HG02938 (cell line): ENCODE data around the gene SMIM27.
"Not testable (repeated sequence)": the region's sequence is repeated elsewhere in the genome, so short reads cannot be mapped to it uniquely, and the experiment has no call there.

Source experiments
- ATAC-seq: cut with Tn5 transposase; IDR thresholded peaks from one replicate; pipeline ENCODE4 v1.9.1; 2021; ENCODE audit warnings: mild to moderate bottlenecking, moderate library complexity; ENCODE audit not compliant: unreplicated experiment

SMIM27 gene

DNA sequence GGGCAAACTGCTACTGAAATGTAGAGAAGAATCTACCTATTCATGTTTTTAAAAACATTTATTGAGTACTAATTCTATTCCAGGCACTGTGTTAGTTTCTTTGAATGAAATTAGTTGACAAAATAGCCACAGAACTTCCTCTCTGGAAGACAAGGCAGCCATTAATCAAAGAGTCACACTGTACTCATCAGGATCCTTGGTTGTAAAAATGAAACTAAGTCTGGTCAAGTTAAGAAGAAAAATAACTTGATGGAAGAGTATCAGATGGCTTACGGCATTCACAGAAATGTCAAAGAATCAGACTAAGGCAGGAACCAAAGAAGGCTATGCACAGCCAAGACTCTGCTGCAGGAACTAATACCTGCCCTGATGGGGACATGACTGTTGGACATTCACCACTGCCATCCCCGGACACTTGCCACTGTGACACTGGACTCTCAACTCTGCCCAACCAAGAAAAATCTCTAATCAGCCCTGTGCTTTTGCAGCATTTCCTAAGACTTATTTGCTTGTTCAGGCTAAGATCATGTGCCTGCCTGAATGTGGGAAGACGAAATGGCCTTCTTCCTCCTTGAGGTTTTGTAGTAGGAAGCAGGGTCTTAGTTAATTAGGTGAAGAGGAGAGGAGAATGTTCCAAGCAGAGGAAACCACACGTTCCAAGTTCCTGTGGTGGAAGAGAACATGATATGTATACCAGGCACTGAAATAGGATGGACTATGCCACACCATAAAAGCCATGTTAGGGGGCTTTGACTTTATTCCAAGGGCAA lies 44.2 kb downstream of the SMIM27 start:
- no peak for ATAC-seq

- no peak for ATAC-seq
Observed at GRCh38 chr9:32596936-32597335, 44.8 kb downstream of the SMIM27 start.

- ATAC-seq, result not testable (repeated sequence)
Observed at GRCh38 chr9:32599021-32599420, 46.9 kb downstream of the SMIM27 start.
